ENCODE measurements around the gene HSP90AA1.

GRCh38 chr14:102063109-102063807 lies 23.6 kb downstream of the HSP90AA1 start:
- TF ChIP-seq EZH2 (IDR thresholded peaks at IDR 0.05; ENCODE audit: low read length, unreplicated experiment) (no peak), CTCF (conservative IDR thresholded peaks at IDR 0.05; ENCODE audit: low read depth, low read length) (peak; percentile 69)
